ENCODE data around the gene UBLCP1. TPM values are rescaled to one million over a fixed set of nuclear protein-coding genes. Genes with fewer than 3 reads are reported as not detected.
A peak's percentile ranks its signal among the peaks of the same experiment; 100 is the strongest.
"Not testable (repeated sequence)": the region's sequence is repeated elsewhere in the genome, so short reads cannot be mapped to it uniquely, and the experiment has no call there.

UBLCP1 gene
- total and polyA plus RNA-seq, 3 experiments from 2014 or later = 41.8 to 59.0 (median 44.4) TPM

- H3K36me3 ChIP-seq (ENCODE audit: insufficient read depth, low read length); POLR2A ChIA-PET; DNase-seq; H3K4me3 Mint-ChIP-seq; H3K4me3 ChIP-seq (ENCODE audit: low read length); H3K9me3 ChIP-seq (ENCODE audit: low read length); H3K27ac Mint-ChIP-seq; H3K4me1 ChIP-seq (ENCODE audit: insufficient read depth, low read length); H3K27me3 ChIP-seq (ENCODE audit: insufficient read depth, low read length, poor library complexity, severe bottlenecking); H3K4me1 Mint-ChIP-seq: not testable (repeated sequence)
- H3K27me3 Mint-ChIP-seq = peaks cover 30 to 46% of the 10 kb centered on the region in 2 donors
- H3K27ac ChIP-seq (ENCODE audit: low read depth, low read length) = peak overlapping the region; percentile 48
- CTCF ChIA-PET = interaction anchor here (0.8 kb wide), 1 partner anchor 14 kb away, joined by 3 read pairs; no protein-coding TSS in a partner anchor
- peaks cover 25 to 55% (median 51%) of the 10 kb centered on the region in 5 donors for H3K9me3 Mint-ChIP-seq
- H3K36me3 Mint-ChIP-seq = peaks cover 6 to 51% (median 6%) of the 10 kb centered on the region in 3 donors
Measured at GRCh38 chr5:159301929-159302860, 39.1 kb downstream of the UBLCP1 start.

GRCh38 chr5:159303286-159303685 is 40.2 kb downstream of the UBLCP1 start:
- Histone ChIP-seq H3K9me3 (ENCODE audit: low read length) (no peaks in the 10 kb centered on the region), H3K27ac (ENCODE audit: low read depth, low read length) (no peak overlapping the region), H3K36me3 (ENCODE audit: insufficient read depth, low read length) (no peaks in the 10 kb centered on the region), H3K4me3 (ENCODE audit: low read length) (no peak overlapping the region), H3K27me3 (ENCODE audit: insufficient read depth, low read length, poor library complexity, severe bottlenecking) (no peaks in the 10 kb centered on the region), H3K4me1 (ENCODE audit: insufficient read depth, low read length) (no peaks in the 10 kb centered on the region)
- peaks cover 4 to 43% (median 5%) of the 10 kb centered on the region in 3 donors for H3K36me3 Mint-ChIP-seq
- CTCF ChIA-PET = no interaction called here
- H3K4me1 Mint-ChIP-seq = no peaks in the 10 kb centered on the region
- POLR2A ChIA-PET = no interaction called here
- H3K4me3 Mint-ChIP-seq = no peak overlapping the region
- H3K9me3 Mint-ChIP-seq = peaks cover 25 to 46% (median 40%) of the 10 kb centered on the region in 5 donors
- no peak for DNase-seq
- H3K27me3 Mint-ChIP-seq = peaks cover 25 to 54% of the 10 kb centered on the region in 2 donors
- no peak overlapping the region for H3K27ac Mint-ChIP-seq

GRCh38 chr5:159304961-159305595 is 42.0 kb downstream of the UBLCP1 start:
- H3K9me3 Mint-ChIP-seq = peaks cover 22 to 30% (median 26%) of the 10 kb centered on the region in 5 donors
- H3K4me3 ChIP-seq (ENCODE audit: low read length) = no peak overlapping the region
- POLR2A ChIA-PET = no interaction called here
- CTCF ChIA-PET = interaction anchor here (1.2 kb wide), 1 partner anchor 11 kb away, joined by 3 read pairs; no protein-coding TSS in a partner anchor
- no peaks in the 10 kb centered on the region for H3K4me1 Mint-ChIP-seq
- no peak overlapping the region for H3K27ac Mint-ChIP-seq
- H3K9me3 ChIP-seq (ENCODE audit: low read length) = no peaks in the 10 kb centered on the region
- no peaks in the 10 kb centered on the region for H3K4me1 ChIP-seq (ENCODE audit: insufficient read depth, low read length)
- H3K4me3 Mint-ChIP-seq = no peak overlapping the region
- H3K27me3 Mint-ChIP-seq = peaks cover 16 to 57% of the 10 kb centered on the region in 2 donors
- no peaks in the 10 kb centered on the region for H3K36me3 ChIP-seq (ENCODE audit: insufficient read depth, low read length)
- no peaks in the 10 kb centered on the region for H3K27me3 ChIP-seq (ENCODE audit: insufficient read depth, low read length, poor library complexity, severe bottlenecking)
- no peak overlapping the region for H3K27ac ChIP-seq (ENCODE audit: low read depth, low read length)
- no peak for DNase-seq
- peaks cover 3 to 28% (median 4%) of the 10 kb centered on the region in 3 donors for H3K36me3 Mint-ChIP-seq

GRCh38 chr5:159309689-159310433 is 46.8 kb downstream of the UBLCP1 start:
- Histone ChIP-seq H3K9me3 (ENCODE audit: low read length) (no peaks in the 10 kb centered on the region), H3K27ac (ENCODE audit: low read depth, low read length) (no peak overlapping the region), H3K4me1 (ENCODE audit: insufficient read depth, low read length) (peaks cover 10% of the 10 kb centered on the region), H3K4me3 (ENCODE audit: low read length) (peak overlapping the region; percentile 35), H3K27me3 (ENCODE audit: insufficient read depth, low read length, poor library complexity, severe bottlenecking) (peaks cover 14% of the 10 kb centered on the region), H3K36me3 (ENCODE audit: insufficient read depth, low read length) (no peaks in the 10 kb centered on the region)
- ChIA-PET CTCF (interaction anchor here (0.8 to 1.9 kb wide), 3 partner anchors 12 to 153 kb away, joined by 3 to 8 read pairs (median 3); no protein-coding TSS in a partner anchor), POLR2A (no interaction called here)
- peaks cover 0 to 1% (median 0%) of the 10 kb centered on the region in 3 donors for H3K36me3 Mint-ChIP-seq
- H3K4me1 Mint-ChIP-seq = peaks cover 3 to 8% (median 5%) of the 10 kb centered on the region in 3 donors
- H3K27me3 Mint-ChIP-seq = peaks cover 1 to 53% of the 10 kb centered on the region in 2 donors
- peak overlapping the region in 1 of 8 donors; percentile 45 for H3K27ac Mint-ChIP-seq
- H3K9me3 Mint-ChIP-seq = no peaks in the 10 kb centered on the region
- H3K4me3 Mint-ChIP-seq = peak overlapping the region in 1 of 7 donors; percentile 68
- DNase-seq = no peak

- Mint-ChIP-seq H3K27ac (no peak overlapping the region), H3K27me3 (peaks cover 1 to 53% of the 10 kb centered on the region in 2 donors), H3K4me1 (peaks cover 3 to 8% (median 5%) of the 10 kb centered on the region in 3 donors), H3K9me3 (no peaks in the 10 kb centered on the region), H3K36me3 (peaks cover 0 to 1% (median 0%) of the 10 kb centered on the region in 3 donors), H3K4me3 (peak overlapping the region in 3 of 7 donors; percentile 33 to 68 (median 38))
- Histone ChIP-seq H3K27ac (ENCODE audit: low read depth, low read length) (no peak overlapping the region), H3K27me3 (ENCODE audit: insufficient read depth, low read length, poor library complexity, severe bottlenecking) (peaks cover 14% of the 10 kb centered on the region), H3K9me3 (ENCODE audit: low read length) (no peaks in the 10 kb centered on the region), H3K36me3 (ENCODE audit: insufficient read depth, low read length) (no peaks in the 10 kb centered on the region), H3K4me1 (ENCODE audit: insufficient read depth, low read length) (peaks cover 10% of the 10 kb centered on the region), H3K4me3 (ENCODE audit: low read length) (peak overlapping the region; percentile 35)
- peak in 1 of 5 donors; percentile 13 for DNase-seq
- POLR2A ChIA-PET = no interaction called here
- CTCF ChIA-PET = interaction anchor here (0.8 to 1.9 kb wide), 3 partner anchors 11 to 154 kb away, joined by 3 to 8 read pairs (median 3); no protein-coding TSS in a partner anchor
Measured at GRCh38 chr5:159310511-159310910, 47.4 kb downstream of the UBLCP1 start.

- no peaks in the 10 kb centered on the region for H3K9me3 ChIP-seq (ENCODE audit: low read length)
- H3K27me3 ChIP-seq (ENCODE audit: insufficient read depth, low read length, poor library complexity, severe bottlenecking) = peaks cover 14% of the 10 kb centered on the region
- H3K4me3 ChIP-seq (ENCODE audit: low read length) = no peak overlapping the region
- no peak overlapping the region for H3K27ac ChIP-seq (ENCODE audit: low read depth, low read length)
- no peaks in the 10 kb centered on the region for H3K36me3 ChIP-seq (ENCODE audit: insufficient read depth, low read length)
- H3K9me3 Mint-ChIP-seq = no peaks in the 10 kb centered on the region
- H3K36me3 Mint-ChIP-seq = peaks cover 0 to 1% (median 0%) of the 10 kb centered on the region in 3 donors
- H3K4me1 ChIP-seq (ENCODE audit: insufficient read depth, low read length) = peaks cover 10% of the 10 kb centered on the region
- H3K4me1 Mint-ChIP-seq = peaks cover 3 to 8% (median 5%) of the 10 kb centered on the region in 3 donors
- H3K27ac Mint-ChIP-seq = peak overlapping the region in 1 of 8 donors; percentile 29
- ChIA-PET POLR2A (no interaction called here), CTCF (interaction anchor here (1.6 to 1.9 kb wide), 2 partner anchors 25 to 154 kb away, joined by 3 to 8 read pairs; no protein-coding TSS in a partner anchor)
- peaks cover 1 to 53% of the 10 kb centered on the region in 2 donors for H3K27me3 Mint-ChIP-seq
- no peak overlapping the region for H3K4me3 Mint-ChIP-seq
- no peak for DNase-seq
Measured at GRCh38 chr5:159311063-159311462, 48.0 kb downstream of the UBLCP1 start.

GRCh38 chr5:159313197-159313596 is 50.1 kb downstream of the UBLCP1 start:
- H3K9me3 Mint-ChIP-seq = no peaks in the 10 kb centered on the region
- H3K27me3 Mint-ChIP-seq = peaks cover 1 to 42% of the 10 kb centered on the region in 2 donors
- no peak for DNase-seq
- Histone ChIP-seq H3K4me3 (ENCODE audit: low read length) (no peak overlapping the region), H3K36me3 (ENCODE audit: insufficient read depth, low read length) (no peaks in the 10 kb centered on the region), H3K9me3 (ENCODE audit: low read length) (no peaks in the 10 kb centered on the region), H3K4me1 (ENCODE audit: insufficient read depth, low read length) (peaks cover 10% of the 10 kb centered on the region), H3K27me3 (ENCODE audit: insufficient read depth, low read length, poor library complexity, severe bottlenecking) (peaks cover 14% of the 10 kb centered on the region), H3K27ac (ENCODE audit: low read depth, low read length) (no peak overlapping the region)
- CTCF ChIA-PET = interaction anchor here (0.9 kb wide), 1 partner anchor 156 kb away, joined by 4 read pairs; no protein-coding TSS in a partner anchor
- POLR2A ChIA-PET = interaction anchor here (0.7 kb wide), 1 partner anchor 37 kb away, joined by 5 read pairs; no protein-coding TSS in a partner anchor
- no peaks in the 10 kb centered on the region for H3K36me3 Mint-ChIP-seq
- no peak overlapping the region for H3K4me3 Mint-ChIP-seq
- H3K27ac Mint-ChIP-seq = no peak overlapping the region
- H3K4me1 Mint-ChIP-seq = peaks cover 3 to 8% (median 5%) of the 10 kb centered on the region in 3 donors

All from CD8-positive, alpha-beta memory T cell (primary cell).